ENCODE results near the gene EMP3.

DNA sequence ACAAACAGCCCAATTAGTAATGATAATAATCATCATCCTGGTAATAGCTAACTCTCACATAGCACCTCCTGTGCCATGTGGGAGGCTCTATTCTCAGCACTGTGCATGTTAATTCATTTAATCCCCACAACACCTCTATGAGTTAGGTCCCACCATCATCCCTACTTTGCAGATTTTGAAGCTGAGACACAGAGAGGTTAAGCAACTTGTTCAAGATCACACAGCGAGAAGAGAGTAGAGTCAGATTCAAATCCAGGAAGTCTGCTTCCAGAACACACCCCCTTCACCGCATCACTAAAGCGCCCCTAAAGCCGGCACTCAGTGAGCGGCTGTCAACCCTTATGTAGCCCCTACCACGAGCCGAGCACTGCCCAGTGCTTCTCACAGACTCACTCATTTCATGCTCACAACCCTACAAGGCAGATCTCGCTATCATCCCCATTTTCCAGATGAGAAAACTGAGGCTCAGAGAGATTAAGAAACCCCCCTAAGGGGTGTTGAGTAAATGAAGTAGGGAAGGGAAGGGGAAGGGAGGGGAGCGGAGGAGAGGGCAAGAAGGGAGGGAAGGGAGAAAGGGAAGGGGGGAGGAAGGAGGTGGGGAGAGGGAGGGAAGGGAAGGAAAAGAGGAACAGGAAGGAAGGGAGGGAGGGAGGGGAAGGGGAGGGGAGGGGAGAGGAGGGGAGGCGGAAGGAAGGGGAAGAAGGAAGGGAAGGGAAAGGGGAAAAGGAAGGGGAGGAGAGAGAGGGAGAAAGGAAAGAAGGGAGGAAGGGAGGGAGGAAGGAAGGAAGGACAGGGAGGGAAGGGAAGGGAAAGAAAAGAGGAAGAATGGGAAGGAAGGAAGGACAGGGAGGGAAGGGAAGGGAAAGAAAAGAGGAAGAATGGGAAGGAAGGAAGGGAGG is 16.4 kb downstream of the EMP3 start:
- no peak for TF ChIP-seq POLR2AphosphoS5 (IDR thresholded peaks at IDR 0.05; ENCODE audit: low read depth, low read length)
- no peak for TF ChIP-seq POLR2A (IDR thresholded peaks at IDR 0.05; ENCODE audit: low read depth, low read length)
- no peak for TF ChIP-seq TAF1 (IDR thresholded peaks at IDR 0.05; ENCODE audit: borderline replicate concordance, low read depth, low read length)
